Measurements from ENCODE around the gene PA2G4.
"Not testable (repeated sequence)": the region's sequence is repeated elsewhere in the genome, so short reads cannot be mapped to it uniquely, and the experiment has no call there.

- TF ChIP-seq, protein P1, sequence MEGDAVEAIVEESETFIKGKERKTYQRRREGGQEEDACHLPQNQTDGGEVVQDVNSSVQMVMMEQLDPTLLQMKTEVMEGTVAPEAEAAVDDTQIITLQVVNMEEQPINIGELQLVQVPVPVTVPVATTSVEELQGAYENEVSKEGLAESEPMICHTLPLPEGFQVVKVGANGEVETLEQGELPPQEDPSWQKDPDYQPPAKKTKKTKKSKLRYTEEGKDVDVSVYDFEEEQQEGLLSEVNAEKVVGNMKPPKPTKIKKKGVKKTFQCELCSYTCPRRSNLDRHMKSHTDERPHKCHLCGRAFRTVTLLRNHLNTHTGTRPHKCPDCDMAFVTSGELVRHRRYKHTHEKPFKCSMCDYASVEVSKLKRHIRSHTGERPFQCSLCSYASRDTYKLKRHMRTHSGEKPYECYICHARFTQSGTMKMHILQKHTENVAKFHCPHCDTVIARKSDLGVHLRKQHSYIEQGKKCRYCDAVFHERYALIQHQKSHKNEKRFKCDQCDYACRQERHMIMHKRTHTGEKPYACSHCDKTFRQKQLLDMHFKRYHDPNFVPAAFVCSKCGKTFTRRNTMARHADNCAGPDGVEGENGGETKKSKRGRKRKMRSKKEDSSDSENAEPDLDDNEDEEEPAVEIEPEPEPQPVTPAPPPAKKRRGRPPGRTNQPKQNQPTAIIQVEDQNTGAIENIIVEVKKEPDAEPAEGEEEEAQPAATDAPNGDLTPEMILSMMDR (conservative IDR thresholded peaks at IDR 0.05; ENCODE audit: low read depth, low read length) = not testable (repeated sequence)
- TF ChIP-seq POLR2A (IDR thresholded peaks at IDR 0.05; ENCODE audit: low read depth, low read length); RCOR1 (IDR thresholded peaks at IDR 0.05; ENCODE audit: insufficient replicate concordance, low read length); RAD21 (IDR thresholded peaks at IDR 0.05; ENCODE audit: low read length); SMC3 (IDR thresholded peaks at IDR 0.05; ENCODE audit: low read depth, low read length); CEBPB (IDR thresholded peaks at IDR 0.05; ENCODE audit: low read depth, low read length); RFX5 (IDR thresholded peaks at IDR 0.05; ENCODE audit: low read depth, low read length); CHD1 (IDR thresholded peaks at IDR 0.05; ENCODE audit: low read depth, low read length); NFE2L2 (IDR thresholded peaks at IDR 0.05; ENCODE audit: low read depth, low read length); FOS (IDR thresholded peaks at IDR 0.05; ENCODE audit: low read depth, low read length); ELK1 (IDR thresholded peaks at IDR 0.05; ENCODE audit: borderline replicate concordance, low read depth, low read length): not testable (repeated sequence)
- TF ChIP-seq, protein P2, sequence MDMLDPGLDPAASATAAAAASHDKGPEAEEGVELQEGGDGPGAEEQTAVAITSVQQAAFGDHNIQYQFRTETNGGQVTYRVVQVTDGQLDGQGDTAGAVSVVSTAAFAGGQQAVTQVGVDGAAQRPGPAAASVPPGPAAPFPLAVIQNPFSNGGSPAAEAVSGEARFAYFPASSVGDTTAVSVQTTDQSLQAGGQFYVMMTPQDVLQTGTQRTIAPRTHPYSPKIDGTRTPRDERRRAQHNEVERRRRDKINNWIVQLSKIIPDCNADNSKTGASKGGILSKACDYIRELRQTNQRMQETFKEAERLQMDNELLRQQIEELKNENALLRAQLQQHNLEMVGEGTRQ (IDR thresholded peaks at IDR 0.05; ENCODE audit: low read depth, low read length) = not testable (repeated sequence)
Observed at GRCh38 chr12:56077966-56078365, 26.4 kb upstream of the PA2G4 start.
